ENCODE results near the gene ADORA1. TPM values are rescaled to one million over a fixed set of nuclear protein-coding genes. Genes with fewer than 3 reads are reported as not detected.

The ADORA1 gene
- total and polyA plus RNA-seq, 11 donors: 0.81 to 17.8 (median 9.5) TPM

GRCh38 chr1:203161175-203161574, 33.6 kb downstream of the ADORA1 start:
- Histone ChIP-seq H3K4me3 (no peak overlapping the region), H3K9me3 (no peaks in the 10 kb centered on the region), H3K4me1 (peaks cover 0 to 3% (median 0%) of the 10 kb centered on the region in 12 donors), H3K36me3 (peaks cover 0 to 5% (median 0%) of the 10 kb centered on the region in 9 donors), H3K27ac (no peak overlapping the region), H3K27me3 (peaks cover 0 to 3% (median 0%) of the 10 kb centered on the region in 9 donors)
- intact Hi-C loops (cut with DNase I): no loop called here
- no peak for TF ChIP-seq POLR2A (IDR thresholded peaks at IDR 0.05)
- TF ChIP-seq, protein P1, sequence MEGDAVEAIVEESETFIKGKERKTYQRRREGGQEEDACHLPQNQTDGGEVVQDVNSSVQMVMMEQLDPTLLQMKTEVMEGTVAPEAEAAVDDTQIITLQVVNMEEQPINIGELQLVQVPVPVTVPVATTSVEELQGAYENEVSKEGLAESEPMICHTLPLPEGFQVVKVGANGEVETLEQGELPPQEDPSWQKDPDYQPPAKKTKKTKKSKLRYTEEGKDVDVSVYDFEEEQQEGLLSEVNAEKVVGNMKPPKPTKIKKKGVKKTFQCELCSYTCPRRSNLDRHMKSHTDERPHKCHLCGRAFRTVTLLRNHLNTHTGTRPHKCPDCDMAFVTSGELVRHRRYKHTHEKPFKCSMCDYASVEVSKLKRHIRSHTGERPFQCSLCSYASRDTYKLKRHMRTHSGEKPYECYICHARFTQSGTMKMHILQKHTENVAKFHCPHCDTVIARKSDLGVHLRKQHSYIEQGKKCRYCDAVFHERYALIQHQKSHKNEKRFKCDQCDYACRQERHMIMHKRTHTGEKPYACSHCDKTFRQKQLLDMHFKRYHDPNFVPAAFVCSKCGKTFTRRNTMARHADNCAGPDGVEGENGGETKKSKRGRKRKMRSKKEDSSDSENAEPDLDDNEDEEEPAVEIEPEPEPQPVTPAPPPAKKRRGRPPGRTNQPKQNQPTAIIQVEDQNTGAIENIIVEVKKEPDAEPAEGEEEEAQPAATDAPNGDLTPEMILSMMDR (IDR thresholded peaks at IDR 0.05): no peak
- WGBS, 4 donors: 84 to 92% (median 86%) methylated on average over 6 of the region's 6 CpGs
- no peak for ATAC-seq
- DNase-seq: peak in 1 of 5 donors; percentile 5

- H3K9me3 ChIP-seq: no peaks in the 10 kb centered on the region
- peak in 2 of 5 donors; percentile 13 to 33 for DNase-seq
- ATAC-seq: no peak
- no peak for TF ChIP-seq POLR2A (IDR thresholded peaks at IDR 0.05)
- TF ChIP-seq, protein P1 (IDR thresholded peaks at IDR 0.05): no peak
- 91 to 98% (median 93%) methylated on average over 10 to 11 of the region's 11 CpGs for WGBS, 4 donors
- H3K4me1 ChIP-seq: peaks cover 0 to 1% (median 0%) of the 10 kb centered on the region in 12 donors
- intact Hi-C loops (cut with DNase I): no loop called here
- no peak overlapping the region for H3K4me3 ChIP-seq
- H3K36me3 ChIP-seq: peaks cover 0 to 5% (median 0%) of the 10 kb centered on the region in 9 donors
- no peak overlapping the region for H3K27ac ChIP-seq
- H3K27me3 ChIP-seq: peaks cover 0 to 3% (median 0%) of the 10 kb centered on the region in 9 donors
Measured at GRCh38 chr1:203161703-203162102, 34.2 kb downstream of the ADORA1 start.

DNA sequence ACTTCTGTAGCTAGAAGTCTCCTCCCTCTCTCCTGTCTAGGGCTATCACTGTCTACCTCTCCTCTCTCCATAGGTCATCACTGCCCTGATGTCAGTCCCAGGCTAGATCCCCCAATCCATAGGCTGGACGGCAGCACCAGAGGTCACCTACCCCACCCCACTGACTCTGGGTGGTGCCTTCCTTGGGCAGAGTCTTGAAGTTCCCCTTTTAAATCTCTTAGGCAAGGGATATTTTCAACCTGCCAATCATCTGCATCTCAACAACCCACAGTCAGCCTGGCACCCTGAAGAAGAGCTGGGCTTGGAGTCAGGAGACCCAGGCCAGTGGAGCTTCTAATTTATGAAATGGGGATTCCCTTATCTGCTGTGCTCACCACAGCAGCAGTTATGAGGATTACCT, 34.9 kb downstream of the ADORA1 start:
- peak in 2 of 5 donors; percentile 9 to 37 for DNase-seq
- Histone ChIP-seq H3K9me3 (no peaks in the 10 kb centered on the region), H3K4me1 (no peaks in the 10 kb centered on the region), H3K4me3 (no peak overlapping the region), H3K27ac (no peak overlapping the region), H3K36me3 (peaks cover 0 to 5% (median 0%) of the 10 kb centered on the region in 9 donors), H3K27me3 (peaks cover 0 to 3% (median 0%) of the 10 kb centered on the region in 9 donors)
- WGBS, 4 donors: 69 to 77% (median 74%) methylated on average over 1 of the region's 1 CpG
- intact Hi-C loops (cut with DNase I): no loop called here
- TF ChIP-seq, protein P1 (IDR thresholded peaks at IDR 0.05): no peak
- TF ChIP-seq POLR2A (IDR thresholded peaks at IDR 0.05): no peak
- ATAC-seq: no peak

DNA sequence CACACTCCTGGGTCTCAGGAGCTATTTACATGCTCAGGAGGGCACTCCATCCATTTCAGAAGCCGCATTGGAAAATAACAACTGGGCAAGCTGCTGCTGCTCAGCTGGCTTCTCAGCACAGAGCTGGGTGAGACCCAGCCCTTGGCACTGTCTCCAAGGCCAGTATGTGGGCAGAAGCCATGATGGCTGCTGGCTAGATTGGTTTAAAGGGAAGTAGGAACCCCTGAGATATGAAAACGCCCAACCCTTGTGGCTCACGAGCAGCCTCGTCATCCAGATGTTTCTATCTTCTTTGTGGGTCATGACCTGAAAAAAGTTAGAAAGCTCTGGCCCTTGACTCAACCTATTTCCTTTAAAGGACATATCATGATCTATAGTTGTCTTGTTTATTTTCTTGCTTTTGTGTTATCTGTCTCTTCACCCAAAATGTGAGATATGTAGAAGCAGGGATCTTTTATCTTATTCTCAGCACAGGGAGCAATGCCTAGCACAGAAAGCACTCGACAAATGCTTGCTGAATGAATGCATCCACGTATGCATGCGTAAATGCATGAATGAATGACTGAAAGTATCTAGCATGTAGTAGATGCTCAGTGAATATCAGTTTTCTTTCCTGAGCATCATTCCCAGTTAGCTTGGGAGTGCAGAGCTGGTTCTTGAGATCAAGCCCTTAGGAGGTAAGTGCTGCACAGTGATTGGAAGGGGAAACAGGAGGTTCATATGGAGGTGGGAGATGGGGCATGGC, 36.5 kb downstream of the ADORA1 start:
- Histone ChIP-seq H3K27ac (no peak overlapping the region), H3K4me3 (no peak overlapping the region), H3K9me3 (no peaks in the 10 kb centered on the region), H3K4me1 (no peaks in the 10 kb centered on the region), H3K36me3 (peaks cover 0 to 5% (median 0%) of the 10 kb centered on the region in 9 donors), H3K27me3 (peaks cover 0 to 3% (median 0%) of the 10 kb centered on the region in 9 donors)
- TF ChIP-seq POLR2A (IDR thresholded peaks at IDR 0.05): no peak
- TF ChIP-seq, protein P1 (IDR thresholded peaks at IDR 0.05): no peak
- WGBS, 4 donors: 61 to 80% (median 70%) methylated on average over 7 of the region's 7 CpGs
- DNase-seq (peak in 1 of 5 donors; percentile 4), ATAC-seq (no peak)
- intact Hi-C loops (cut with DNase I): no loop called here

Measured in heart left ventricle (tissue), 16 donors.